Measurements from ENCODE around the gene DNMT3A. TPM values are rescaled to one million over a fixed set of nuclear protein-coding genes. Genes with fewer than 3 reads are reported as not detected.
A peak's percentile ranks its signal among the peaks of the same experiment; 100 is the strongest.

Gene DNMT3A
- total and polyA plus RNA-seq, 2 donors (not counting 1 experiment from before 2014, with no cell fraction given), result 8.9 to 24.5 TPM

DNA sequence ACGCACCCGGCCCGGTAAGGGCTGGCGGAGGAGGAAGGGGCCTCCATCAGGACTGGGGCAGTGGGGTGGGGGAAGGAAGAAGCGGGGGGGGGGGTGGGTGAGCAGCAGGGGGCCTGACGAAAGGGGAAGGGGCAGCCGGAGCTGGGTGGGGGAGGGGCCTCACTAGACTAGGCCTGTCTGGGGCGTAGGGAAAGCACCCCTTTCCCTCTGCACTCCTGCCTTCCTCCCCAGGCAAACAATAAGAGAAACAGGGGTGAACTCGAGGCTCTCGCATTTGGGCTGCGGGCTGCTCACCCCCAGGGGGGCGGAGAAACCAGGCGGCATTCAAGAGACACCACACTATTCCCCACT, 90.7 kb downstream of the DNMT3A start:
- Mint-ChIP-seq H3K4me1 (peaks cover 21% of the 10 kb centered on the region), H3K4me3 (peak overlapping the region; percentile 88), H3K27ac (peak overlapping the region; percentile 78), H3K27me3 (no peaks in the 10 kb centered on the region), H3K9me3 (ENCODE audit: insufficient read depth) (no peaks in the 10 kb centered on the region)
- no peaks in the 10 kb centered on the region for H3K9me3 ChIP-seq (ENCODE audit: control extremely low read depth in 1 of 3, control insufficient read depth in 2 of 3, insufficient read depth in 1 of 3, low read length in 2 of 3)
- H3K79me2 ChIP-seq (ENCODE audit: control insufficient read depth, insufficient read depth, low read length), result peaks cover 20% of the 10 kb centered on the region
- 3% methylated on average over 5 of the region's 13 CpGs for WGBS (ENCODE audit: insufficient coverage)
- POLR2A ChIA-PET, result interaction anchor here (0.6 to 2.3 kb wide), 4 partner anchors 23 to 1359 kb away, joined by 4 to 10 read pairs (median 4); no protein-coding TSS in a partner anchor
- ATAC-seq (ENCODE audit: low read depth) (peak; percentile 16), DNase-seq (peak; percentile 38)
- peak overlapping the region in 1 of 2 donors; percentile 70 for H3K27ac ChIP-seq (ENCODE audit: low read length in 2 of 2)
- peak overlapping the region; percentile 98 for H3K4me2 ChIP-seq (replicated peaks; ENCODE audit: low read depth, low read length, poor library complexity, severe bottlenecking)
- H3K9ac ChIP-seq (ENCODE audit: low read length), result peak overlapping the region; percentile 74
- H2AFZ ChIP-seq (ENCODE audit: insufficient read depth, low read depth, low read length, poor library complexity, severe bottlenecking), result peak overlapping the region; percentile 84
- TF ChIP-seq, protein P1, sequence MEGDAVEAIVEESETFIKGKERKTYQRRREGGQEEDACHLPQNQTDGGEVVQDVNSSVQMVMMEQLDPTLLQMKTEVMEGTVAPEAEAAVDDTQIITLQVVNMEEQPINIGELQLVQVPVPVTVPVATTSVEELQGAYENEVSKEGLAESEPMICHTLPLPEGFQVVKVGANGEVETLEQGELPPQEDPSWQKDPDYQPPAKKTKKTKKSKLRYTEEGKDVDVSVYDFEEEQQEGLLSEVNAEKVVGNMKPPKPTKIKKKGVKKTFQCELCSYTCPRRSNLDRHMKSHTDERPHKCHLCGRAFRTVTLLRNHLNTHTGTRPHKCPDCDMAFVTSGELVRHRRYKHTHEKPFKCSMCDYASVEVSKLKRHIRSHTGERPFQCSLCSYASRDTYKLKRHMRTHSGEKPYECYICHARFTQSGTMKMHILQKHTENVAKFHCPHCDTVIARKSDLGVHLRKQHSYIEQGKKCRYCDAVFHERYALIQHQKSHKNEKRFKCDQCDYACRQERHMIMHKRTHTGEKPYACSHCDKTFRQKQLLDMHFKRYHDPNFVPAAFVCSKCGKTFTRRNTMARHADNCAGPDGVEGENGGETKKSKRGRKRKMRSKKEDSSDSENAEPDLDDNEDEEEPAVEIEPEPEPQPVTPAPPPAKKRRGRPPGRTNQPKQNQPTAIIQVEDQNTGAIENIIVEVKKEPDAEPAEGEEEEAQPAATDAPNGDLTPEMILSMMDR (IDR thresholded peaks at IDR 0.05), result no peak
- TF ChIP-seq EZH2 (IDR thresholded peaks at IDR 0.05; ENCODE audit: borderline replicate concordance, insufficient read depth, low read depth, low read length, poor library complexity, severe bottlenecking), result no peak
- peaks cover 15% of the 10 kb centered on the region for H4K20me1 ChIP-seq (ENCODE audit: control insufficient read depth, insufficient read depth, low read length, poor library complexity, severe bottlenecking)
- H3K4me3 ChIP-seq (ENCODE audit: control extremely low read depth in 1 of 5, extremely low read depth in 1 of 5, insufficient read depth in 1 of 5, low read depth in 2 of 5, low read length in 4 of 5), result peak overlapping the region; percentile 21 to 91 (median 75)
- H3K36me3 ChIP-seq (replicated peaks in 1 of 2; ENCODE audit: control extremely low read depth in 1 of 2, control insufficient read depth in 1 of 2, extremely low read depth in 1 of 2, insufficient read depth in 2 of 2, low read length in 1 of 2), result peaks cover 5 to 22% of the 10 kb centered on the region in 2 experiments
- no peaks in the 10 kb centered on the region for H3K27me3 ChIP-seq (replicated peaks in 1 of 4; ENCODE audit: control extremely low read depth in 1 of 4, control insufficient read depth in 3 of 4, insufficient read depth in 4 of 4, low read length in 3 of 4)
- intact Hi-C loops (cut with micrococcal nuclease), result loop anchor here (2.0 kb wide), 2 partner anchors 28 to 44 kb away; no protein-coding TSS in a partner anchor
- CTCF ChIA-PET, result interaction anchor here (0.8 to 2.0 kb wide), 5 partner anchors 20 to 59 kb away, joined by 3 to 13 read pairs (median 3); no protein-coding TSS in a partner anchor
- H3K4me1 ChIP-seq (ENCODE audit: control insufficient read depth in 2 of 2, insufficient read depth in 2 of 2, low read length in 2 of 2), result peaks cover 9 to 26% of the 10 kb centered on the region in 2 donors

Measured in B cell (primary cell).